ENCODE results near the gene FKBP14. TPM values are rescaled to one million over a fixed set of nuclear protein-coding genes. Genes with fewer than 3 reads are reported as not detected.
A peak's percentile ranks its signal among the peaks of the same experiment; 100 is the strongest.

FKBP14 gene
- total RNA-seq, 6 experiments from 2014 or later: 60.0 to 73.0 (median 64.4) TPM

DNA sequence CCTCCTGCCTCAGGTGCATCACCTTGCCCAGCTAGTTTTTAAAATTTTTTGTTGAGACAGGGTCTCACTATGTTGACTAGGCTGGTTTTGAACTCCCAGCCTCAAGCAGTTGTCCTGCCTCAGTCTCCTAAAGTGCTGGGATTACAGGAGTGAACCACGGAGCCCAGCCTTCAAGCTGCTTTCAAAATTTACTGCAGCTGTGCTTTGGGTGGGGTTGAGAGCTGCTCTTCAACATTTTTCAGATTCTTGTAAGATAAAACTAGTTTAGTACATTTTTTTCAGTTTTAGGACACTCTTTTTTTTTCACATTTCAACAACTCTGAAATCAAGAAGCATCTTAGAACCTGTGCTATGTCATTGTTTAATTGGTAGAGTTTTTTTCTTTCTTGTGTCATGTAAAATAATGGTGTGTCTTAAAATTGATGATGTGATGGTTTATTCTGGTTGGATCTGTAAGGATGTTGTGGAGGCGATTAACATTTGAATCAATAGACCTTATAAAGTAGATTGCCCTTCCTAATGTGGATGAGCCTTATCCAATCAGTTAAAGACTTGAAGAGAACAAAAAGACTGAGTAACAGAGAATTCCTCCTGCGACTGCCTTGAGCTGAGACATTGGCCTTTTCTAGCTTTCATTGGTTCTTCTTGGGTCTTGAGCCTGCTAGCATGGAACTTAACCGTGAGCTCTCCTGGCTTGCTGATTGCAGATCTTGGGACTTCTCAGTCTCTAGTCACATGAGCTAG, 15.2 kb upstream of the FKBP14 start:
- Mint-ChIP-seq H3K27me3 (ENCODE audit: insufficient read depth) (no peaks in the 10 kb centered on the region; the same call in 1 of the 2 replicates), H3K27ac (no peak overlapping the region)

DNA sequence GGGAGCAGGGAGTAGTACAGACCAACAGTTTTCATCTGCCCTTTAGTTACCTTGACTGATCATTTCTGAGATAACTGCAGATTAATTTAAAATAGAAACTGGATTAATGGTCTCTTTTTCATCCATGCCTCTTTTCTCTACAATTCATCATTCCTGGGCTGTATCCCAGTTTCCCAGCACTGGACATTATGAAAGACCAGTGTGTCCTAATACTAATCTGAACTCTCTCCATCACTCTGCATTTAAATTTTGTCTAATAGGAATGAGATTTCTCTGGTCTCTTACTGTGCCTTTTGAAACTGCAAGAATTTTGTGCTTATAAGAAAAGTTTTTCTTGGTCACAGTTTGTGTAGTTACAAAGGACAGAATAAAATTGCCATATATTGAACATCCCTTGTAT, 14.4 kb upstream of the FKBP14 start:
- Mint-ChIP-seq H3K27ac (no peak overlapping the region), H3K27me3 (ENCODE audit: insufficient read depth) (no peaks in the 10 kb centered on the region; the same call in 1 of the 2 replicates), H3K4me3 (no peak overlapping the region), H3K4me1 (ENCODE audit: low read depth) (peaks cover 39% of the 10 kb centered on the region), H3K36me3 (ENCODE audit: low read depth) (peaks cover 17% of the 10 kb centered on the region; the same call in 1 of the 2 replicates), H3K9me3 (no peaks in the 10 kb centered on the region)
- TF ChIP-seq, protein P1, sequence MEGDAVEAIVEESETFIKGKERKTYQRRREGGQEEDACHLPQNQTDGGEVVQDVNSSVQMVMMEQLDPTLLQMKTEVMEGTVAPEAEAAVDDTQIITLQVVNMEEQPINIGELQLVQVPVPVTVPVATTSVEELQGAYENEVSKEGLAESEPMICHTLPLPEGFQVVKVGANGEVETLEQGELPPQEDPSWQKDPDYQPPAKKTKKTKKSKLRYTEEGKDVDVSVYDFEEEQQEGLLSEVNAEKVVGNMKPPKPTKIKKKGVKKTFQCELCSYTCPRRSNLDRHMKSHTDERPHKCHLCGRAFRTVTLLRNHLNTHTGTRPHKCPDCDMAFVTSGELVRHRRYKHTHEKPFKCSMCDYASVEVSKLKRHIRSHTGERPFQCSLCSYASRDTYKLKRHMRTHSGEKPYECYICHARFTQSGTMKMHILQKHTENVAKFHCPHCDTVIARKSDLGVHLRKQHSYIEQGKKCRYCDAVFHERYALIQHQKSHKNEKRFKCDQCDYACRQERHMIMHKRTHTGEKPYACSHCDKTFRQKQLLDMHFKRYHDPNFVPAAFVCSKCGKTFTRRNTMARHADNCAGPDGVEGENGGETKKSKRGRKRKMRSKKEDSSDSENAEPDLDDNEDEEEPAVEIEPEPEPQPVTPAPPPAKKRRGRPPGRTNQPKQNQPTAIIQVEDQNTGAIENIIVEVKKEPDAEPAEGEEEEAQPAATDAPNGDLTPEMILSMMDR (IDR thresholded peaks at IDR 0.05): no peak
- no peak for DNase-seq

More for the DNA sequence above, 15.2 kb upstream of the FKBP14 start:
- Mint-ChIP-seq H3K4me3 (no peak overlapping the region), H3K9me3 (no peaks in the 10 kb centered on the region), H3K36me3 (ENCODE audit: low read depth) (peaks cover 24% of the 10 kb centered on the region), H3K4me1 (ENCODE audit: low read depth) (peaks cover 39% of the 10 kb centered on the region)
- TF ChIP-seq, protein P1 (IDR thresholded peaks at IDR 0.05): no peak
- no peak for DNase-seq

- no peak for DNase-seq
- Mint-ChIP-seq H3K9me3 (no peaks in the 10 kb centered on the region), H3K27ac (peak overlapping the region; percentile 3; the same call in 1 of the 2 replicates), H3K4me3 (no peak overlapping the region), H3K36me3 (ENCODE audit: low read depth) (0 out of 2 replicates have a peak, but pooled peaks cover 8% of the 10 kb centered on the region), H3K4me1 (ENCODE audit: low read depth) (peaks cover 39% of the 10 kb centered on the region), H3K27me3 (ENCODE audit: insufficient read depth) (no peaks in the 10 kb centered on the region)
- TF ChIP-seq, protein P1 (IDR thresholded peaks at IDR 0.05): no peak
These were observed 11.9 kb upstream of the FKBP14 start for GRCh38 chr7:30038196-30038980.

DNA sequence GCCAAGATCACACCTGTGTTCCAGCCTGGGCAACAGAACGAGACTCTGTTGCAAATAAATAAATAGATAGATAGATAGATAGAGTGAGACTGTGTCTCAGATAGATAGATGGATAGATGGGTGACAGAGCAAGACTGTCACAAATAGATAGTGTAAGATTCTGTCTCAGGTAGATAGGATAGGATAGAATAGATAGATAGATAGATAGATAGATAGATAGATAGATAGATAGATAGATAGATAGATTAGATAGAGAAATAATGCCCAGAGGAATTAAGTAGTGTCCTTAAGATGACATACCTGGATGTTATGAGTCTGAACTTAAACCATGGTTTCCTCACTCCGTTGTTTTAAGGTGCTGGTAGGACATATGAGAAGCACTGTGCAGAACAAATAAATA, 9.7 kb upstream of the FKBP14 start:
- Mint-ChIP-seq H3K27ac (no peak overlapping the region), H3K36me3 (ENCODE audit: low read depth) (no peaks in the 10 kb centered on the region), H3K4me3 (no peak overlapping the region), H3K4me1 (ENCODE audit: low read depth) (peaks cover 30% of the 10 kb centered on the region), H3K27me3 (ENCODE audit: insufficient read depth) (no peaks in the 10 kb centered on the region), H3K9me3 (no peaks in the 10 kb centered on the region)
- TF ChIP-seq, protein P1 (IDR thresholded peaks at IDR 0.05): no peak
- DNase-seq: no peak

GRCh38 chr7:30034501-30034900, 8.0 kb upstream of the FKBP14 start:
- no peak for DNase-seq
- H3K27ac Mint-ChIP-seq: no peak overlapping the region
- H3K4me1 Mint-ChIP-seq (ENCODE audit: low read depth): peaks cover 13% of the 10 kb centered on the region
- H3K27me3 Mint-ChIP-seq (ENCODE audit: insufficient read depth): no peaks in the 10 kb centered on the region
- H3K9me3 Mint-ChIP-seq: no peaks in the 10 kb centered on the region
- no peaks in the 10 kb centered on the region for H3K36me3 Mint-ChIP-seq (ENCODE audit: low read depth)
- TF ChIP-seq, protein P1 (IDR thresholded peaks at IDR 0.05): no peak
- H3K4me3 Mint-ChIP-seq: no peak overlapping the region
